GM12878 (cell line): ENCODE measurements around the gene BBLN. TPM values are rescaled to one million over a fixed set of nuclear protein-coding genes. Genes with fewer than 3 reads are reported as not detected.

Source experiments
- ATAC-seq: fragments of 200-7000 bp; cut with Tn5 transposase; 3 replicates; pipeline ENCODE4 v1.9.1; 2020; ENCODE audit warnings: mild to moderate bottlenecking, moderate library complexity
- BruUV-seq: library from RNA; stranded (reverse); fragments of 400-500 nt; replicated peaks from 2 replicates; lab custom pipeline; 2021; lab: Mats Ljungman, UMichigan
- CTCF ChIA-PET: fragments of 300-600 bp; sonication (Branson Sonifier 250); formaldehyde crosslinking; extraction: SDS; loops from one replicate; lab custom pipeline; 2021; ENCODE audit warnings: inconsistent platforms; lab: Yijun Ruan, JAX
- POLR2A ChIA-PET: fragments of 350-600 bp; formaldehyde crosslinking; extraction: SDS; loops from one replicate; lab custom pipeline; 2021; ENCODE audit warnings: inconsistent platforms; lab: Charles Lee
- RAD21 ChIA-PET: fragments of 300-600 bp; sonication (Branson Sonifier 250); formaldehyde crosslinking; loops from one replicate; lab custom pipeline; 2023; ENCODE audit warnings: antibody characterized with exemption; ENCODE audit not compliant: unreplicated experiment; lab: Charles Lee
- SMC1A ChIA-PET: fragments of 300-600 bp; sonication (Branson Sonifier 250); formaldehyde crosslinking; loops from one replicate; lab custom pipeline; 2023; ENCODE audit not compliant: unreplicated experiment, uncharacterized antibody; lab: Charles Lee
- DNase-seq: peaks from one replicate; pipeline ENCODE4 v3.0.0-alpha.2; 2011; ENCODE audit warnings: low read depth, low spot score
- FAIRE-seq: peaks from 3 replicates; lab custom pipeline; 2011; peaks lifted over from hg19 to GRCh38; lab: Jason Lieb, UNC
- H2AFZ ChIP-seq: 2 replicates; pipeline ENCODE4 v1.6.0; 2011; ENCODE audit warnings: low read depth, low read length, control low read depth; ENCODE audit not compliant: control insufficient read depth
- H3K27ac ChIP-seq: 2 replicates; pipeline ENCODE4 v1.5.1; 2011; ENCODE audit warnings: control low read depth; ENCODE audit not compliant: control insufficient read depth, insufficient read depth
- H3K27me3 ChIP-seq, 2 experiments: replicated peaks in 1 of 2; 2 replicates each; pipeline versions ENCODE4 v1.6.0 to v1.6.1; 2011; ENCODE audit warnings: low read length in 1 of 2; ENCODE audit not compliant: control insufficient read depth in 2 of 2, insufficient read depth in 2 of 2
- H3K36me3 ChIP-seq, 2 experiments: 2 replicates each; pipeline ENCODE4 v1.5.1; 2011; ENCODE audit warnings: low read length in 1 of 2; ENCODE audit not compliant: control insufficient read depth in 2 of 2, insufficient read depth in 2 of 2
- H3K4me1 ChIP-seq: 2 replicates; pipeline ENCODE4 v1.6.1; 2011; ENCODE audit warnings: mild to moderate bottlenecking, low read length, moderate library complexity, mixed read lengths; ENCODE audit not compliant: control insufficient read depth, insufficient read depth
- H3K4me2 ChIP-seq: 2 replicates; pipeline ENCODE4 v1.6.0; 2011; ENCODE audit warnings: control low read depth; ENCODE audit not compliant: control insufficient read depth, insufficient read depth
- H3K4me3 ChIP-seq: fragments of 200-600 bp; sonication (generic); 2 replicates; pipeline ENCODE4 v1.5.1; 2016
- H3K79me2 ChIP-seq: 2 replicates; pipeline ENCODE4 v1.6.0; 2011; ENCODE audit warnings: low read length; ENCODE audit not compliant: control insufficient read depth, insufficient read depth
- H3K9ac ChIP-seq: 2 replicates; pipeline ENCODE4 v1.8.0; 2011; ENCODE audit warnings: low read length, control low read depth, mixed read lengths; ENCODE audit not compliant: control insufficient read depth, insufficient read depth
- H3K9me3 ChIP-seq: replicated peaks from 3 replicates; pipeline ENCODE4 v1.5.1; 2011; ENCODE audit warnings: mild to moderate bottlenecking, low read length; ENCODE audit not compliant: control insufficient read depth, insufficient read depth
- H4K20me1 ChIP-seq: 2 replicates; pipeline ENCODE4 v1.6.0; 2011; ENCODE audit not compliant: control insufficient read depth, insufficient read depth
- BHLHE40 ChIP-seq, 2 experiments: fragments of 450-650 bp in 1 of 2; IDR thresholded peaks; 2 replicates each; pipeline ENCODE4 v1.6.1; 2011 to 2017; ENCODE audit warnings: low read depth in 2 of 2, borderline replicate concordance in 1 of 2, improper control_type of control experiment in 1 of 2, low read length in 1 of 2, mild to moderate bottlenecking in 1 of 2
- BMI1 ChIP-seq: fragments of 450-650 bp; IDR thresholded peaks from 2 replicates; pipeline ENCODE4 v1.6.1; 2016; ENCODE audit warnings: mild to moderate bottlenecking, moderate library complexity, borderline replicate concordance
- CHD2 ChIP-seq: IDR thresholded peaks from 2 replicates; pipeline ENCODE4 v1.6.1; 2011; ENCODE audit warnings: low read depth, low read length, improper control_type of control experiment, borderline replicate concordance
- EED ChIP-seq: sonication (generic); IDR thresholded peaks from 2 replicates; pipeline ENCODE4 v1.6.1; 2016; ENCODE audit warnings: antibody characterized with exemption, low read depth
- ESRRA ChIP-seq: IDR thresholded peaks from 2 replicates; pipeline ENCODE4 v1.6.1; 2012; ENCODE audit warnings: mild to moderate bottlenecking, low read length, improper control_type of control experiment
- HCFC1 ChIP-seq: fragments of 150-350 bp; IDR thresholded peaks from 2 replicates; pipeline ENCODE4 v1.6.1; 2014; ENCODE audit warnings: low read length
- HDGF ChIP-seq: fragments of 450-650 bp; IDR thresholded peaks from 2 replicates; pipeline ENCODE4 v1.6.1; 2016; ENCODE audit warnings: antibody characterized with exemption
- KAT2A ChIP-seq: conservative IDR thresholded peaks from 2 replicates; pipeline ENCODE4 v1.6.1; 2011; ENCODE audit warnings: low read depth, low read length; ENCODE audit not compliant: control insufficient read depth
- KDM1A ChIP-seq: fragments of 200-600 bp; sonication (generic); IDR thresholded peaks from 2 replicates; pipeline ENCODE4 v1.6.1; 2016; ENCODE audit warnings: borderline replicate concordance
- NFXL1 ChIP-seq: fragments of 450-650 bp; IDR thresholded peaks from 2 replicates; pipeline ENCODE4 v1.6.1; 2017; ENCODE audit warnings: antibody characterized with exemption, mild to moderate bottlenecking, borderline replicate concordance
- RFX5 ChIP-seq: IDR thresholded peaks from 2 replicates; pipeline ENCODE4 v1.6.1; 2011; ENCODE audit warnings: low read depth, low read length, improper control_type of control experiment
- SMARCA5 ChIP-seq: fragments of 450-650 bp; IDR thresholded peaks from 2 replicates; pipeline ENCODE4 v1.6.1; 2017; ENCODE audit warnings: mild to moderate bottlenecking
- STAT1 ChIP-seq: fragments of 450-650 bp; conservative IDR thresholded peaks from 2 replicates; pipeline ENCODE4 v1.6.1; 2014; ENCODE audit warnings: antibody characterized with exemption, mild to moderate bottlenecking
- ZNF384 ChIP-seq: IDR thresholded peaks from 2 replicates; pipeline ENCODE4 v1.6.1; 2012; ENCODE audit warnings: low read depth, mild to moderate bottlenecking, low read length, improper control_type of control experiment, borderline replicate concordance
- ZZZ3 ChIP-seq: IDR thresholded peaks from 2 replicates; pipeline ENCODE4 v1.6.1; 2011; ENCODE audit warnings: low read depth; ENCODE audit not compliant: control insufficient read depth, insufficient read length
- WGBS: methylation state at CpG from one replicate; pipeline ENCODE4 v1.1.6; 2016; ENCODE audit warnings: low lambda C conversion rate; ENCODE audit not compliant: insufficient replicate concordance, insufficient coverage; ENCODE audit errors: missing lambda C conversion rate; 5-methylcytosine and 5-hydroxymethylcytosine counted together
- in situ Hi-C: fragments of 300-500 bp; cut with MboI; formaldehyde crosslinking; loops from 9 replicates; pipeline ENCODE4 v1.14.3; 2018; ENCODE audit warnings: mixed read lengths
- intact Hi-C: fragments of 100-400 bp; cut with micrococcal nuclease; formaldehyde crosslinking; loops from one replicate; pipeline ENCODE4 v1.14.2; 2022; ENCODE audit not compliant: unreplicated experiment
- polyA plus RNA-seq, 11 experiments: library from polyadenylated mRNA; depleted of rRNA in 4 of 11; unstranded in 6 of 11; stranded (reverse) in 5 of 11; fragments of >200 nt; fragmentation: Nextera tagmentation in 4 of 11; fragmentation: Illumina TruSeq in 1 of 11; extraction: Ambion mirVana in 4 of 11; extraction: Trizol in 1 of 11; gene quantifications; 1 replicate in 1 of 11; 2 replicates in 10 of 11; pipeline versions ENCODE4 v1.2.1 to v1.2.3, GENCODE V29; 2011 to 2016; ENCODE audit warnings: inconsistent platforms in 2 of 11, missing spikeins in 2 of 11, low read depth in 1 of 11
- total RNA-seq, 4 experiments: library from RNA; depleted of rRNA in 3 of 4; stranded (reverse); fragments of >200 nt in 3 of 4; fragmentation: Illumina TruSeq in 1 of 4; extraction: Trizol in 1 of 4; gene quantifications; 2 replicates each; pipeline versions ENCODE4 v1.2.1 to v1.2.3, GENCODE V29; 2013 to 2021

BBLN gene
- total and polyA plus RNA-seq, 10 of the 15 experiments (the other 5 are each of a cell fraction or from before 2014, with no cell fraction given) = 3.8 to 194 (median 66.2) TPM

DNA sequence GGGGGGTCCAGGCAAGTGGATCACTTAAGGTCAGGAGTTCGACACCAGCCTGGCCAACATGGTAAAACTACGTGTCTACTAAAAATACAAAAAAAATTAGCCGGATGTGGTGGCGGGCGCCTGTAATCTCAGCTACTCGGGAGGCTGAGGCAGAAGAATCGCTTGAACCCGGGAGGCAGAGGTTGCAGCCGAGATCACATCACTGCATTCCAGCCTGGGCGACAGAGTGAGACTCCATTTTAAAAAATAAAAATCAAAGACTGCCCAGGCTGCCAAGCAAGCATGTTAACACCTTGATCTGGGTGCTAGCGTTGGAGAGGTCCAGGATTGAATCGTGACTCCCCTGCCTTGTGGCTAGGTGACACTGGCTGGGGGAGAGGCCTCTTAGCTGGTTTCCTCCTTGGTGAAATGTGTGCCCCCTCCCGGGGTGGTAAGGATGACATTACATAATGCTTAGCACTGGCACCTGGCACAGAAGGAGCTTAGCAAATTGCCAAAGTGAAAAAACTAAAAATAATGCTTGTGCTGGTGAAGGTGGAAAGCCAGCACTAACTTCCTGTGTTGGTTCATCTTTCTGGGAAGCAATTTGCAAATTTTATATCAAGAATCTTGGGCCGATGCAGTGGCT, 33.5 kb downstream of the BBLN start:
- TF ChIP-seq NFXL1 = no peak
- no peak for TF ChIP-seq ZNF384
- no peak for TF ChIP-seq HCFC1
- TF ChIP-seq HDGF = no peak
- no peak for TF ChIP-seq BHLHE40 (IDR thresholded peaks at IDR 0.05; ENCODE audit: borderline replicate concordance in 1 of 2, low read depth in 2 of 2, low read length in 1 of 2)
- no peak for TF ChIP-seq RFX5
- no peak for TF ChIP-seq SMARCA5
- no peak for TF ChIP-seq KAT2A
- no peak for TF ChIP-seq ESRRA
- no peak for TF ChIP-seq BMI1
- no peak for TF ChIP-seq STAT1
- TF ChIP-seq KDM1A = no peak
- no peak for TF ChIP-seq ZZZ3
- TF ChIP-seq CHD2 = no peak
- no peak for TF ChIP-seq EED
- DNase-seq = no peak
- POLR2A ChIA-PET = no interaction called here
- FAIRE-seq = no peak
- BruUV-seq = no TSS peak
- Histone ChIP-seq H3K4me2 (no peak overlapping the region), H3K9ac (no peak overlapping the region), H3K79me2 (peaks cover 3% of the 10 kb centered on the region; the same call in 1 of the 2 replicates), H3K27me3 (no peaks in the 10 kb centered on the region), H3K9me3 (no peaks in the 10 kb centered on the region), H3K4me1 (peaks cover 8% of the 10 kb centered on the region), H3K4me3 (no peak overlapping the region), H2AFZ (no peak overlapping the region), H4K20me1 (no peaks in the 10 kb centered on the region), H3K27ac (no peak overlapping the region), H3K36me3 (no peaks in the 10 kb centered on the region; a peak in 1 of 4 replicates)
- in situ Hi-C loops (no loop called here), intact Hi-C loops (no loop called here)
- CTCF ChIA-PET = no interaction called here
- SMC1A ChIA-PET = no interaction called here
- no peak for ATAC-seq
- WGBS = 80% methylated on average over 14 of the region's 14 CpGs
- RAD21 ChIA-PET = no interaction called here
